Tibial artery (tissue), 4 donors: ENCODE data around the gene BCAN.

Source experiments
- DNase-seq, 2 donors: peaks; one replicate each; pipeline ENCODE4 v3.0.0-alpha.2; 2019
- H3K27ac ChIP-seq, 2 donors: fragments of 200-600 bp; sonication (generic) in 1 of 2; 1 replicate in 1 of 2; 2 replicates in 1 of 2; pipeline ENCODE4 v1.5.1; 2018 to 2019; ENCODE audit warnings: mild to moderate bottlenecking in 1 of 2
- H3K27me3 ChIP-seq, 2 donors: fragments of 200-600 bp; sonication (generic) in 1 of 2; one replicate each; pipeline versions ENCODE4 v1.5.1 to v1.6.0; 2016 to 2019
- H3K36me3 ChIP-seq, 3 donors: fragments of 200-600 bp; sonication (generic) in 2 of 3; one replicate each; pipeline ENCODE4 v1.5.1; 2016 to 2019; ENCODE audit warnings: mild to moderate bottlenecking in 2 of 3
- H3K4me1 ChIP-seq, 4 donors: fragments of 200-600 bp; sonication (generic) in 2 of 4; 1 replicate in 3 of 4; 2 replicates in 1 of 4; pipeline ENCODE4 v1.5.1; 2016 to 2019
- H3K4me3 ChIP-seq, 2 donors: fragments of 200-600 bp; sonication (generic) in 1 of 2; 1 replicate in 1 of 2; 2 replicates in 1 of 2; pipeline ENCODE4 v1.5.1; 2018 to 2019; ENCODE audit warnings: mild to moderate bottlenecking in 2 of 2
- H3K9me3 ChIP-seq, 3 donors: fragments of 200-600 bp; sonication (generic) in 1 of 3; one replicate each; pipeline ENCODE4 v1.5.1; 2016 to 2019
- intact Hi-C: fragments of 100-400 bp; cut with DNase I; formaldehyde crosslinking; loops from one replicate; pipeline ENCODE4 v1.15.0; 2023; ENCODE audit warnings: low total_unique reads
- TF ChIP-seq, protein P1 (sequence below), 2 experiments: fragments of 200-600 bp in 1 of 2; fragments of 450-650 bp in 1 of 2; IDR thresholded peaks; one replicate each; pipeline ENCODE4 v1.5.1; 2017 to 2019; ENCODE audit warnings: antibody characterized with exemption in 2 of 2, mild to moderate bottlenecking in 1 of 2, moderate library complexity in 1 of 2

Gene BCAN

GRCh38 chr1:156709031-156709430 is 67.1 kb downstream of the BCAN start:
- Histone ChIP-seq H3K27me3 (peaks cover 0 to 4% of the 10 kb centered on the region in 2 donors), H3K4me1 (peaks cover 5 to 78% (median 42%) of the 10 kb centered on the region in 4 donors), H3K27ac (peak overlapping the region; percentile 9 to 52), H3K4me3 (no peak overlapping the region), H3K9me3 (no peaks in the 10 kb centered on the region), H3K36me3 (no peaks in the 10 kb centered on the region)
- DNase-seq: no peak
- TF ChIP-seq, protein P1, sequence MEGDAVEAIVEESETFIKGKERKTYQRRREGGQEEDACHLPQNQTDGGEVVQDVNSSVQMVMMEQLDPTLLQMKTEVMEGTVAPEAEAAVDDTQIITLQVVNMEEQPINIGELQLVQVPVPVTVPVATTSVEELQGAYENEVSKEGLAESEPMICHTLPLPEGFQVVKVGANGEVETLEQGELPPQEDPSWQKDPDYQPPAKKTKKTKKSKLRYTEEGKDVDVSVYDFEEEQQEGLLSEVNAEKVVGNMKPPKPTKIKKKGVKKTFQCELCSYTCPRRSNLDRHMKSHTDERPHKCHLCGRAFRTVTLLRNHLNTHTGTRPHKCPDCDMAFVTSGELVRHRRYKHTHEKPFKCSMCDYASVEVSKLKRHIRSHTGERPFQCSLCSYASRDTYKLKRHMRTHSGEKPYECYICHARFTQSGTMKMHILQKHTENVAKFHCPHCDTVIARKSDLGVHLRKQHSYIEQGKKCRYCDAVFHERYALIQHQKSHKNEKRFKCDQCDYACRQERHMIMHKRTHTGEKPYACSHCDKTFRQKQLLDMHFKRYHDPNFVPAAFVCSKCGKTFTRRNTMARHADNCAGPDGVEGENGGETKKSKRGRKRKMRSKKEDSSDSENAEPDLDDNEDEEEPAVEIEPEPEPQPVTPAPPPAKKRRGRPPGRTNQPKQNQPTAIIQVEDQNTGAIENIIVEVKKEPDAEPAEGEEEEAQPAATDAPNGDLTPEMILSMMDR (IDR thresholded peaks at IDR 0.05): no peak
- intact Hi-C loops: no loop called here
